NCI-H446 (cell line): ENCODE measurements around the gene PRPF39.
A peak's percentile ranks its signal among the peaks of the same experiment; 100 is the strongest.
"Not testable (repeated sequence)": the region's sequence is repeated elsewhere in the genome, so short reads cannot be mapped to it uniquely, and the experiment has no call there.

Experiments used
- DNase-seq, 2 experiments: peaks; one replicate each; lab custom pipeline; 2025; lab: John Stamatoyannopoulos, UW

PRPF39 gene, protein sequence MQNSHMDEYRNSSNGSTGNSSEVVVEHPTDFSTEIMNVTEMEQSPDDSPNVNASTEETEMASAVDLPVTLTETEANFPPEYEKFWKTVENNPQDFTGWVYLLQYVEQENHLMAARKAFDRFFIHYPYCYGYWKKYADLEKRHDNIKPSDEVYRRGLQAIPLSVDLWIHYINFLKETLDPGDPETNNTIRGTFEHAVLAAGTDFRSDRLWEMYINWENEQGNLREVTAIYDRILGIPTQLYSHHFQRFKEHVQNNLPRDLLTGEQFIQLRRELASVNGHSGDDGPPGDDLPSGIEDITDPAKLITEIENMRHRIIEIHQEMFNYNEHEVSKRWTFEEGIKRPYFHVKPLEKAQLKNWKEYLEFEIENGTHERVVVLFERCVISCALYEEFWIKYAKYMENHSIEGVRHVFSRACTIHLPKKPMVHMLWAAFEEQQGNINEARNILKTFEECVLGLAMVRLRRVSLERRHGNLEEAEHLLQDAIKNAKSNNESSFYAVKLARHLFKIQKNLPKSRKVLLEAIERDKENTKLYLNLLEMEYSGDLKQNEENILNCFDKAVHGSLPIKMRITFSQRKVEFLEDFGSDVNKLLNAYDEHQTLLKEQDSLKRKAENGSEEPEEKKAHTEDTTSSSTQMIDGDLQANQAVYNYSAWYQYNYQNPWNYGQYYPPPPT

DNA sequence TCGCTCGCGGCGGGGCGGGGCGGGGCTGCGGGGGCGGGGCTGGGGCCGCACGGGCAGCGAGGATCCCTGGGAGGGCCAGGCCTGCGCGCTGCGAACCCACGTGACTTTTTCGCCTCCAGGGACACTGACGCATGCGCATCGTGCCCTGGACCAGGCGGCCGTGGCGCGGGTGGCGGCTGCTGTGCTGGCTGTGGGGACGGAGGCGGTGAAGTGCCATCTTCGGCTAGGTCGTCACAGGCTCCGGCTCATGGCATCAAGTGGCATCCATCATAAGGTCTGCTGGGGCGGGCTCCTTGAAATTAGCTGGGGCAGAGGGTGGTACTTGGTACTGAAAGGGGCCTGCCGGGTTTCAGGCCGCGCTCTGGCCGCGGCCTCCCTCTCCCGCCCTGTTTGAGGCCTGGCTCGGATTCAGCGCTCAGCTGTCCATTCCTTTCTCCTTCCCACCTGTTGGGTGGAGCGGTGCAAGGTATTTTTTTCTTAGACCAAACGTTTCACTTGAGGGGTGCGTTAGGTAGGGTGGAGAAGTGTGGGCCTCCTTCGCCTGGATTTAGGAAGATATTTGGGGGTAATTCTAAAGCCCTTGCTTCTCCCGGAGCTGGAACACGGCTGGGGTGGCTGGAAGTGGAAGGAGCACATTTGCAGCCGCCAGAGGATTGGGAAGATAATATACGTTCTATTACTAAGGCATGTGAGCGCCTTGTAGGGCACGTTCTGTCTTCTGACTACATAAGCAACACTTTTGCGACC lies at the start of gene PRPF39:
TSS of gene PRPF39 (plus strand) at position 141 of the 747 bp plus-strand sequence. CDS start 11,124 bp downstream, outside the sequence.
- peak; percentile 90 to 97 for DNase-seq

DNA sequence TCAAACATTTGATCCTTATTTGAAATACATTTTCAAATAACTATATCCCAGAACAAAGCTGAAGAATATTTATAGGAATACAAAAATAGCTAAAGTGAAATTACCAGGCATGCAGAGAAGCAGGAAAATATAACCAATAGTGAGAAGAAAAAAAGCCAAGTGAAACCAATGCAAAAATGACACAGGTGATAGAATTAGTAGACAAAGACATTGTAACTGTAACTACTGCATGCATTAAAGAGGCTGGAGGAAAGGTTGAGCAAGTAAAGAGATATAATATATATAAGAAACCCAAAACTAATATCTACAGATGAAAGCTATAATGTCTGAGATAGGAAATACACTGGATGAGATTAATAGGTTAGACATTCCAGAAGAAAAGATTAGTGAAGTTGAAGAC lies 49.2 kb upstream of the PRPF39 start:
- DNase-seq: no peak

DNA sequence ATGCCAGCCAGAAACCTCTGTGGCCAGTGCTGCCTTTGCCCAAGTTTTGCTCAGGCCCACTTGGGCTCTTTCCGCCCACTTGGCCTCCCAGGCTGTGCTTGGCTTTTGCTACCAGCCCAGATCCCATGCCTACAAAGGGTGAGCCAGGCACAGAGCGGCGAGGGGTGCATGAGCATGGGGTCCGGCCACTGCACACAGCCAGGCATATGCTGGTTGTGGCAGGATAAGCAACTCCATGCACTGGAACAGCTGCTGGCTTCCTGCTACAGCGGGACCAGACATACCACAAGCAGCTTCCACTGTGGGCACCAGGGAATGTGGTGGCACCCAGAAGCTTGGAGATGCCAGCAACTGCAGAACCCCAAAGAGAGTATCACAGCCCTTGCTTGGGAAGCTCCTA lies 45.7 kb upstream of the PRPF39 start:
- DNase-seq: no peak

GRCh38 chr14:45038865-45039264 lies 45.1 kb upstream of the PRPF39 start:
- DNase-seq: no peak

- DNase-seq: no peak
These were observed 44.5 kb upstream of the PRPF39 start for GRCh38 chr14:45039390-45039789.

GRCh38 chr14:45041641-45042040 lies 42.3 kb upstream of the PRPF39 start:
- no peak for DNase-seq

DNA sequence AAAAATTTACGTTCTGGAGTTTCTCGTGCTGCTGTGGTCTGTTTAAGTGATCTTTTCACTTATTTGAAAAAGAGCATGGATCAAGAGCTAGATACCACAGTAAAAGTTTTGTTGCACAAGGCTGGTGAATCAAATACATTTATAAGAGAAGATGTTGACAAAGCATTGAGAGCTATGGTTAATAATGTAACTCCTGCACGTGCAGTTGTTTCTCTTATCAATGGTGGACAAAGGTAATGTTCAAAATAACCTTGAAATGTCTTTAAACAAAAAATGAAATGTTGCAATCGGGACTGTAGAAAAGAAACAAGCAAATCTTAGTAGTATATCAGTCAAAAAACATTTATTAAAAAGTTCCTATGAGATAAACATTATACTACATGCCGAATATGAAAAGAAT lies 39.3 kb upstream of the PRPF39 start:
- no peak for DNase-seq

DNA sequence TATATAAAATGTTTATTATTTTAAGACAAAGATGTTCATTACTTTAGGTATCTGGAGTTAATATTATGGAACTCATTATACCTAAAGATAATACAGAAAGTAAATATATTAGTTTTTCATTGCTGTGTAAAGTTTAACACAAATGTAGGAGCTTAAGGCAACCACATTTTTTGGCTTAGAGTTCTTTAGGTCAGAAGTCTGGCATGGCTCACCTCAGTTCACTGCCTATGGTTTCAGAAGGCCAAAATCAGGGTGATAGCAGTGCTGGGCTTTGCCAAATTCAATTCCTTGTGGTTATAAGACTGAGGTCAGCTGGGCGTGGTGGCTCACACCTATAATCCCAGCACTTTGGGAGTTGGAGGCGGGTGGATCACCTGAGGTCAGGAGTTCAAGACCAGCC lies 35.5 kb upstream of the PRPF39 start:
- DNase-seq: no peak

DNA sequence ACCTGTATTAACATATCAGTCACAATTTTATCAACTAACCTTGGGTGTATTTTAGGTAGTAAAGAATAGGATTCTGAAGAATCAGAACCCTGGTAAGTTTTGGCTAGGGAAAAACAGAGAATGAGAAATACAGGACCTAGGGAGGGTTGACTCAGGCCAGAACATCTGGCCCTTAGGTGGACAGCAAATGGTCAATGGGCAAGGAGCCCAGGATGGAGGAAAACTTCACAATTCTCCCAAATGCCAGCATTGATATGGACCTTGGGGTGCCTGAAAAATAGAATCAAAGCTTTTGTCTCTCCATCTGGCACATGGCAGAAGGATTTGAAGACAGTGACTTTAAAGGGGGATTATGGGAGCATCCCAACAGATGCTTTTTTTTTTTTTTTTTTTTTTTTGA lies 32.7 kb upstream of the PRPF39 start:
- no peak for DNase-seq

DNA sequence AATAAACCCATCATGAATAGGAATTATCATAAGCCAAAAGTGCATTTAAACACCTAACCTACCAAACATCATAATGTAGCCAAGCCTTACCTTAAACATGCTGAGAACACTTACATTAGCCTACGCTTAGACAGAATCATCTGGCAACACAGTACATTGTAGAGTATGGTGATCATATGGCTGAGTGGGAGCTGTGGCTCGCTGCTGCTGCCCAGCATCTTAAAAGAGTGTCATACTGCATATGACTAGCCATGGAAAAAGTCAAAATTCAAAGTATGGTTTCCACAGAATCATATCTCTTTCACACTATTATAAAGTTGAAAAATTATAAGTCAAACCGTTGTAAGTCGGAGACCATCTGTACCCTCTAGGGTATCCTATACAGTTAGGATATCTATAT lies 32.0 kb upstream of the PRPF39 start:
- DNase-seq: no peak

GRCh38 chr14:45057349-45057748 lies 26.6 kb upstream of the PRPF39 start:
- no peak for DNase-seq

- no peak for DNase-seq
These were observed 26.0 kb upstream of the PRPF39 start for GRCh38 chr14:45057881-45058364.

GRCh38 chr14:45060551-45060950 lies 23.4 kb upstream of the PRPF39 start:
- no peak for DNase-seq

DNA sequence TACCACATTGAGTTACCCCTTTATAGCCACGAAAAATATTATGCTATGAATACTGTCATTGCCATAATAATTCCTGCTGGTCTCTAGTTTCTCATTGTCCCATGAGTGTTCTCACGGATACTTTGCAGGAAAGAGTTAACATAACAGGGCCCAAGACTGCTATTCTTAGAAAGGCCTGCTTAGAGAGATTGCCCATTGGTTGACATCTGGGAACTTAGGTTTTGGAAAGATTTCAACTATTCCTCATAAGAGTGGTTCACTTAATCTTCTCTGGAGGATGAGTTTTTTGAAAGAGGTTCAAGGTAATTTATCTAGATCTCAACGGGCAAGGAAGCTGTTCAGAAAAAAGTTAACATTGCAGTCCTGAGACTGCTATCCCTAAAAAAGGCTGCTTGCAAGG lies 18.4 kb upstream of the PRPF39 start:
- no peak for DNase-seq

- DNase-seq: no peak
These were observed 18.0 kb upstream of the PRPF39 start for GRCh38 chr14:45065956-45066355.

DNA sequence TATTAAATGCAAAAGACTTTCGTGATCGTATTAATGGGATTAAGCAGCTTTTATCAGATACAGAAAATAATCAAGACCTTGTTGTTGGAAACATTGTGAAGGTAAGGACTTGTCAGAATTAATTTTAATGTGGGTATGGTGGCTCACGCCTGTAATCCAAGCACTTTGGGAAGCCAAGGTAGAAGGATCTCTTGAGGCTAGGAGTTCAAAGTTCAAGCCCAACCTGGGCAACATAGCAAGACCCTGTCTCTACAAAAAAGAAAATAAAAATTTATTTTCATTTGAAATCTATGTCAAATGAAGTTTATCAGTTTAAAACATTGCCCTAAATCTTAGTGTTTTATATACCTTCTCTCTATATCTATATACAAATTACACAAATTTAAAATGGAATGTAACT lies 17.2 kb upstream of the PRPF39 start:
- DNase-seq: no peak

GRCh38 chr14:45068396-45068795 lies 15.5 kb upstream of the PRPF39 start:
- no peak for DNase-seq

GRCh38 chr14:45070215-45070614 lies 13.7 kb upstream of the PRPF39 start:
- no peak for DNase-seq

GRCh38 chr14:45072126-45072525 lies 11.8 kb upstream of the PRPF39 start:
- DNase-seq: no peak

DNA sequence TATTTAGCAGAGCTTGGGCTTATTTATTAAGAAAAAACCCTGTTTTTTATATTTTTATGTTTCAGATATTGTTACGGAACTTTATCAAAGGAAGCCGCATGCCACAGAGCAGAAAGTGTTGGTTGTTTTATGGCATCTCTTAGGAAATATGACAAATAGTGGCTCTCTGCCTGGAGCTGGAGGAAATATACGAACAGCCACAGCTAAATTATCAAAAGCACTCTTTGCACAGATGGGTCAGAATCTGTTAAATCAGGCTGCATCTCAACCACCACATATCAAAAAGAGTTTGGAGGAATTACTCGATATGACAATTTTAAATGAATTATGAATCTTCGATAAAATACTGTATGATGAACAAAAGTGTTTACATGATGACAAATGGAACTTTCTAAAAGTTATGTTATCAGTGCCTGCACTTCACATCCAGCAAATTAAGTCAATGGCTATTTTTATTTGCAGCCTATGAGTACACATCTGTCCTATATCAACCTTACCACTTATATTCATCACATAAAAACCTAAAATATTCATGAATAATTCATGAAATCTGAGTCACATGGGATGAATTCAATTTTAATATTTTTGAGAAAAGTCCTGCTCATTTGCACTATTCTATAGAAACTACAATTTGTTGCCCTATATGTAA lies 10.6 kb upstream of the PRPF39 start:
- no peak for DNase-seq

DNA sequence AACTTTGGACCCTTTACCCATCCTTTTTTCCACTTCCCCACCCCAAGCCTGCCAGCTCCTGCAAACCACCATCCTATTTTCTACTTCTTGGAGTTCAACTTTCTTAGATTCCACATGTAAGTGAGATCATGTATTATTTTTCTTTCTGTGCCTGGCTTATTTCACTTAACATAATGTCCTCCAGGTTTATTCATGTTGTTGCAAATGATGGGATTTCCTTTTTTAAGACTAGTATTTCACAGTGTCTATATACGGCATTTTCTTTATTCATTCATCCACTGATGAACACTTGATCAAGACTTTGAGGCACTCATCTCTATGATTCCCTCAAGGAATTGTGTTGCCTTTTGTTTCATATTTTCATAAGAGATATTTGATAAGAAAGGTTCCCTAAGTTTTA lies 5.6 kb upstream of the PRPF39 start:
- no peak for DNase-seq

GRCh38 chr14:45080416-45080968 lies 3.4 kb upstream of the PRPF39 start:
- not testable (repeated sequence) for DNase-seq
